K562 (cell line): ENCODE measurements around the gene UTS2R. TPM values are rescaled to one million over a fixed set of nuclear protein-coding genes. Genes with fewer than 3 reads are reported as not detected.
A peak's percentile ranks its signal among the peaks of the same experiment; 100 is the strongest.

ENCODE experiments used
- ATAC-seq: fragments of 200-7000 bp; cut with Tn5 transposase; 3 replicates; pipeline ENCODE4 v1.9.1; 2020; ENCODE audit warnings: moderate library complexity
- BruUV-seq: library from RNA; stranded (reverse); fragments of 400-500 nt; replicated peaks from 2 replicates; lab custom pipeline; 2021; lab: Mats Ljungman, UMichigan
- CTCF ChIA-PET: fragments of 300-600 bp; formaldehyde crosslinking; extraction: SDS; loops from one replicate; lab custom pipeline; 2021; ENCODE audit warnings: low intra/inter-chr PET ratio; lab: Yijun Ruan, JAX
- POLR2A ChIA-PET: fragments of 300-600, 350-650 bp; sonication (Branson Sonifier 250); formaldehyde crosslinking; extraction: SDS; loops from one replicate; lab custom pipeline; 2021; ENCODE audit warnings: antibody characterized with exemption, inconsistent platforms; lab: Yijun Ruan, JAX
- DNase-seq, 4 experiments: peaks; one replicate each; pipeline versions ENCODE4 v3.0.0 to v3.0.0-alpha.2; 2011 to 2018; ENCODE audit warnings: low spot score in 3 of 4, mixed read lengths in 3 of 4; ENCODE audit errors: extremely low read depth in 1 of 4
- FAIRE-seq: peaks from 2 replicates; lab custom pipeline; 2011; peaks lifted over from hg19 to GRCh38; lab: Jason Lieb, UNC
- H2AFZ ChIP-seq: 2 replicates; pipeline ENCODE4 v1.6.0; 2011; ENCODE audit warnings: low read depth, low read length, control low read depth, inconsistent platforms
- H3K27ac ChIP-seq: fragments of 200-600 bp; 3 replicates; pipeline ENCODE4 v1.8.0; 2011; ENCODE audit warnings: low read depth, mild to moderate bottlenecking, control low read depth, inconsistent platforms, low read length, moderate library complexity, mixed read lengths; ENCODE audit errors: extremely low read depth
- H3K27me3 ChIP-seq, 2 experiments: fragments of 300-600 bp in 1 of 2; 2 replicates in 1 of 2; 3 replicates in 1 of 2; pipeline versions ENCODE4 v1.6.0 to v1.8.0; 2011; ENCODE audit warnings: inconsistent platforms in 2 of 2, low read length in 2 of 2, mild to moderate bottlenecking in 1 of 2, mixed read lengths in 1 of 2, moderate library complexity in 1 of 2; ENCODE audit not compliant: control insufficient read depth in 2 of 2, insufficient read depth in 2 of 2
- H3K36me3 ChIP-seq: fragments of 300-600 bp; 3 replicates; pipeline ENCODE4 v1.8.0; 2011; ENCODE audit warnings: mild to moderate bottlenecking, low read length, inconsistent platforms; ENCODE audit not compliant: control insufficient read depth, insufficient read depth
- H3K4me1 ChIP-seq, 2 experiments: fragments of 200-600 bp in 1 of 2; replicated peaks in 1 of 2; 2 replicates in 1 of 2; 3 replicates in 1 of 2; pipeline versions ENCODE4 v1.5.1 to v1.8.0; 2011; ENCODE audit warnings: inconsistent platforms in 2 of 2, low read length in 2 of 2, mild to moderate bottlenecking in 1 of 2, mixed read lengths in 1 of 2, moderate library complexity in 1 of 2; ENCODE audit not compliant: control insufficient read depth in 2 of 2, insufficient read depth in 2 of 2
- H3K4me2 ChIP-seq: 2 replicates; pipeline ENCODE4 v1.6.1; 2011; ENCODE audit warnings: low read length, control low read depth, inconsistent platforms, mixed read lengths; ENCODE audit not compliant: insufficient read depth
- H3K4me3 ChIP-seq: fragments of 200-600 bp; sonication (generic), shearing (Covaris generic); 2 replicates; pipeline ENCODE4 v1.5.1; 2016; ENCODE audit warnings: control low read depth, inconsistent platforms
- H3K79me2 ChIP-seq: fragments of 200-600 bp; 3 replicates; pipeline ENCODE4 v1.8.0; 2011; ENCODE audit warnings: low read length, inconsistent platforms; ENCODE audit not compliant: control insufficient read depth, insufficient read depth
- H3K9ac ChIP-seq, 2 experiments: 2 replicates each; pipeline versions ENCODE4 v1.6.0 to v1.6.1; 2011; ENCODE audit warnings: low read depth in 2 of 2, low read length in 2 of 2, control low read depth in 1 of 2, inconsistent platforms in 1 of 2, mild to moderate bottlenecking in 1 of 2, mixed read lengths in 1 of 2; ENCODE audit not compliant: insufficient read depth in 1 of 2
- H3K9me1 ChIP-seq: one replicate; pipeline ENCODE4 v1.6.0; 2011; ENCODE audit warnings: inconsistent platforms, mild to moderate bottlenecking, low read length, moderate library complexity; ENCODE audit not compliant: control insufficient read depth, insufficient read depth
- H3K9me3 ChIP-seq: replicated peaks from 2 replicates; pipeline ENCODE4 v1.5.1; 2011; ENCODE audit warnings: low read depth, low read length, inconsistent platforms; ENCODE audit not compliant: control insufficient read depth, insufficient read depth
- H4K20me1 ChIP-seq: replicated peaks from 2 replicates; pipeline ENCODE4 v1.6.1; 2011; ENCODE audit warnings: low read length, inconsistent platforms, mixed read lengths; ENCODE audit not compliant: control insufficient read depth, insufficient read depth
- ARID2 ChIP-seq: fragments of 450-650 bp; IDR thresholded peaks from 2 replicates; pipeline ENCODE4 v1.6.1; 2017; ENCODE audit warnings: antibody characterized with exemption, mild to moderate bottlenecking
- ATF3 ChIP-seq, 2 experiments: fragments of 450-650 bp in 1 of 2; sonication (generic) in 1 of 2; formaldehyde crosslinking in 1 of 2; IDR thresholded peaks in 1 of 2; conservative IDR thresholded peaks in 1 of 2; 2 replicates each; pipeline versions ENCODE4 v1.6.1 to v1.8.1; 2016 to 2023; ENCODE audit warnings: mild to moderate bottlenecking in 2 of 2, moderate library complexity in 2 of 2, inconsistent platforms in 1 of 2, missing genetic modification reagents in 1 of 2
- CREB1 ChIP-seq, 2 experiments: sonication (generic) in 1 of 2; formaldehyde crosslinking in 1 of 2; IDR thresholded peaks; 2 replicates each; pipeline versions ENCODE4 v1.6.1 to v1.8.0; 2012 to 2022; ENCODE audit warnings: inconsistent platforms in 1 of 2, mild to moderate bottlenecking in 1 of 2, missing genetic modification reagents in 1 of 2, moderate library complexity in 1 of 2
- DEAF1 ChIP-seq: fragments of 450-650 bp; formaldehyde crosslinking; IDR thresholded peaks from 2 replicates; pipeline ENCODE4 v1.4.0; 2020; ENCODE audit warnings: mild to moderate bottlenecking, moderate library complexity
- EP400 ChIP-seq: fragments of 450-650 bp; IDR thresholded peaks from 2 replicates; pipeline ENCODE4 v1.6.1; 2017; ENCODE audit warnings: antibody characterized with exemption, mild to moderate bottlenecking, moderate library complexity
- HNRNPK ChIP-seq: fragments of 200-400 bp; formaldehyde crosslinking; IDR thresholded peaks from one replicate; pipeline ENCODE4 v1.6.1; 2018; ENCODE audit warnings: mild to moderate bottlenecking, low read depth, low read length; ENCODE audit not compliant: poor library complexity, severe bottlenecking
- MBD1 ChIP-seq: fragments of 250-450 bp; sonication (Bioruptor Pico); IDR thresholded peaks from 2 replicates; pipeline ENCODE4 v1.8.0; 2022; ENCODE audit warnings: inconsistent platforms
- NFXL1 ChIP-seq: fragments of 450-650 bp; formaldehyde crosslinking; IDR thresholded peaks from 2 replicates; pipeline ENCODE4 v1.4.0; 2021; ENCODE audit warnings: mild to moderate bottlenecking
- POLR2A ChIP-seq: fragments of 450-650 bp; conservative IDR thresholded peaks from 2 replicates; pipeline ENCODE4 v1.6.1; 2016
- PURB ChIP-seq: sonication (generic); formaldehyde crosslinking; IDR thresholded peaks from 2 replicates; pipeline ENCODE4 v1.9.0; 2021; ENCODE audit warnings: low read depth, mild to moderate bottlenecking, missing genetic modification reagents
- SNIP1 ChIP-seq: fragments of 450-650 bp; IDR thresholded peaks from 2 replicates; pipeline ENCODE4 v1.7.1; 2017; ENCODE audit warnings: low read depth, mild to moderate bottlenecking
- ZBTB12 ChIP-seq: fragments of 250-450 bp; sonication (Bioruptor Pico); IDR thresholded peaks from 2 replicates; pipeline ENCODE4 v1.4.0; 2020
- ZKSCAN8 ChIP-seq: fragments of 200-800 bp; sonication (Bioruptor generic); IDR thresholded peaks from 2 replicates; pipeline ENCODE4 v1.6.1; 2016; ENCODE audit warnings: missing genetic modification characterization, missing compliant biosample characterization
- ZNF12 ChIP-seq: sonication (generic); formaldehyde crosslinking; IDR thresholded peaks from 2 replicates; pipeline ENCODE4 v1.4.0; 2020; ENCODE audit warnings: mild to moderate bottlenecking, missing genetic modification reagents
- ZSCAN29 ChIP-seq: fragments of 450-650 bp; IDR thresholded peaks from 2 replicates; pipeline ENCODE4 v1.6.1; 2017
- WGBS: fragments of 100-300 bp; shearing (Covaris generic); methylation state at CpG from one replicate; pipeline ENCODE4 v1.1.6; 2016; ENCODE audit warnings: low coverage, mixed read lengths; ENCODE audit not compliant: insufficient coverage; ENCODE audit errors: missing lambda C conversion rate; 5-methylcytosine and 5-hydroxymethylcytosine counted together
- in situ Hi-C: fragments of 300-500 bp; cut with MboI; formaldehyde crosslinking; loops from 4 replicates; pipeline ENCODE4 v1.15.0; 2018; ENCODE audit warnings: inconsistent platforms, mixed read lengths
- intact Hi-C: fragments of 100-400 bp; cut with micrococcal nuclease; formaldehyde crosslinking; loops from 2 replicates; pipeline ENCODE4 v1.14.2; 2022
- polyA plus RNA-seq, 8 experiments: library from polyadenylated mRNA; depleted of rRNA in 4 of 8; stranded (reverse) in 5 of 8; unstranded in 3 of 8; fragments of >200 nt; fragmentation: Nextera tagmentation in 2 of 8; fragmentation: Illumina TruSeq in 1 of 8; extraction: Ambion mirVana in 2 of 8; extraction: Trizol in 1 of 8; gene quantifications; 2 replicates each; pipeline versions ENCODE4 v1.2.1 to v1.2.3, GENCODE V29; 2011 to 2014; ENCODE audit warnings: inconsistent platforms in 1 of 8, missing spikeins in 1 of 8
- total RNA-seq, 7 experiments: library from RNA; depleted of rRNA in 6 of 7; stranded (reverse); fragments of >200 nt in 6 of 7; fragmentation: Illumina TruSeq in 2 of 7; extraction: Trizol in 2 of 7; gene quantifications; 2 replicates each; pipeline versions ENCODE4 v1.2.1 to v1.2.3, GENCODE V29; 2011 to 2021; ENCODE audit warnings: low replicate concordance in 1 of 7

UTS2R gene
- total and polyA plus RNA-seq, 9 of the 15 experiments (the other 6 are each of a cell fraction or from before 2014, with no cell fraction given) = 0.22 TPM; not detected in 8

DNA sequence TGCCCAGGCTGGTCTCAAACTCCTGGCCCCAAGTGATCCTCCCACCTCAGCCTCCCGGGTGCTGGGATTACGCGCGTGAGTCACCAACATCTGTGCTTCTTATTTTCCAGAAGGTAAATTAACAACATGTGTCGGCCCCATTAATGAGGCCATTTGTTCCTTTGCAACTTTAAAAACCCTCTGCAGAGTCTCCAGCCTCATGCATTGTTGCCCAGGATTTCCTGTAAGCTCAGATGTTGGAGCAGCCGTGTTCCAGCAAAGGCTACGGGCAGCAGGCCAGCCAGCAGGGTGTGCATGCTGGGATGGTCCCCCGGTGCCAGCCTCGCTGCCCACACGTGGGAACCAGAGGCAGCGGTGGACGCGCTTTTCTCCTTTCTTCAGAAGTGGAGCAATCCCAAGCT, 27.5 kb downstream of the UTS2R start (continued):
- TF ChIP-seq ZBTB12 (CRISPR knock-in tag) (no peak), ZSCAN29 (no peak), ATF3 (IDR thresholded peaks at IDR 0.05) (no peak), ATF3 (CRISPR knock-in tag; conservative IDR thresholded peaks at IDR 0.05) (no peak), SNIP1 (no peak), POLR2A (no peak), EP400 (no peak), NFXL1 (CRISPR knock-in tag) (no peak), HNRNPK (no peak)

DNA sequence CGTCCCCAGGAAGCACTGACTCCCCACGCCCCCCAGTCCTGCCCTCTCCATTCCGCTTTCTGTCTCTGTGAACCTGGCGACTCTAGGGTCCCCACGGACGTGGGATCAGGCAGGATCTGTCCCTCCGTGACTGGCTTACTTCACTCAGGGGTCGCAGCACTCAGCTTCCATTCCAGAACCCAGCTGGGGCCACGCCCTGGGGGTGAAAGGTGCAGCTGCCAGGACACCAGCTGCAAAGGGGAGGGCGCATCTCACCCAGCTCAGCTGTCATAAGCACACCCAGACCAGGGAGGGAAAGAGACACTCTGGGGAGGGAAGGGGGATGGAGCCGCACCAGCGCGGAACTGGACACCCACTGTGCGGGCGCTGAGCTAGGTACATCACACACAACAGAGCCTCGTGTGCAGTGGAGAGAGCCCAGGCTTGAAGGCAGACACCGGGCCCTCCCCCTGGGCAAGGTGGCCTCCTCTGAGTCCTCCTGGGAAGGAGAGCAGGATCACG, 28.1 kb downstream of the UTS2R start:
- Histone ChIP-seq H3K27me3 (no peaks in the 10 kb centered on the region), H3K4me3 (no peak overlapping the region), H3K9me3 (no peaks in the 10 kb centered on the region), H3K4me1 (peaks cover 0 to 25% of the 10 kb centered on the region in 2 experiments; a peak in 2 of 5 replicates), H3K79me2 (no peaks in the 10 kb centered on the region), H3K36me3 (peaks cover 34% of the 10 kb centered on the region; the same call in 2 of the 3 replicates), H3K9ac (peak overlapping the region in 1 of 2 experiments; percentile 68; a peak in 2 of 4 replicates), H2AFZ (no peak overlapping the region), H3K27ac (no peak overlapping the region), H3K4me2 (no peak overlapping the region), H3K9me1 (no peaks in the 10 kb centered on the region), H4K20me1 (no peaks in the 10 kb centered on the region)
- POLR2A ChIA-PET = interaction anchor here (0.6 to 1.9 kb wide), 4 partner anchors 10 to 163 kb away, joined by 3 to 5 read pairs (median 4); no protein-coding TSS in a partner anchor
- WGBS = 84% methylated on average over 5 of the region's 18 CpGs
- FAIRE-seq (no peak), DNase-seq (no peak), ATAC-seq (no peak)
- CTCF ChIA-PET = no interaction called here
- intact Hi-C loops (no loop called here), in situ Hi-C loops (no loop called here)
- no TSS peak for BruUV-seq
- TF ChIP-seq PURB (CRISPR knock-in tag) = no peak
- TF ChIP-seq ARID2 = no peak
- no peak for TF ChIP-seq MBD1 (CRISPR knock-in tag)
- TF ChIP-seq ZNF12 (CRISPR knock-in tag) = no peak
- TF ChIP-seq ZKSCAN8 = no peak
- TF ChIP-seq CREB1 (IDR thresholded peaks at IDR 0.05) = no peak
- TF ChIP-seq CREB1 (CRISPR knock-in tag; IDR thresholded peaks at IDR 0.05) = no peak
- TF ChIP-seq DEAF1 = no peak
